KOPT-K1 (cell line): Measurements from ENCODE around the gene YES1.
"Not testable (repeated sequence)": the region's sequence is repeated elsewhere in the genome, so short reads cannot be mapped to it uniquely, and the experiment has no call there.

Experiments used
- H3K27ac ChIP-seq: fragments of 200-600 bp; sonication (generic); 2 replicates; pipeline ENCODE4 v1.5.1; 2016; ENCODE audit warnings: antibody characterized with exemption, mild to moderate bottlenecking, low read depth, low read length; ENCODE audit not compliant: poor library complexity, severe bottlenecking
- H3K36me3 ChIP-seq: fragments of 200-600 bp; sonication (generic); 2 replicates; pipeline ENCODE4 v1.5.1; 2017; ENCODE audit warnings: antibody characterized with exemption, mild to moderate bottlenecking, low read length, moderate library complexity; ENCODE audit not compliant: insufficient read depth
- H3K9me3 ChIP-seq: fragments of 200-600 bp; sonication (generic); 2 replicates; pipeline ENCODE4 v1.5.1; 2017; ENCODE audit warnings: antibody characterized with exemption, low read length, mild to moderate bottlenecking; ENCODE audit not compliant: insufficient read depth, poor library complexity, severe bottlenecking

Gene YES1

GRCh38 chr18:811182-811891, 705 bp downstream of the YES1 start:
- no peaks in the 10 kb centered on the region for H3K36me3 ChIP-seq
- H3K9me3 ChIP-seq = no peaks in the 10 kb centered on the region
- peak overlapping the region; percentile 96 for H3K27ac ChIP-seq

DNA sequence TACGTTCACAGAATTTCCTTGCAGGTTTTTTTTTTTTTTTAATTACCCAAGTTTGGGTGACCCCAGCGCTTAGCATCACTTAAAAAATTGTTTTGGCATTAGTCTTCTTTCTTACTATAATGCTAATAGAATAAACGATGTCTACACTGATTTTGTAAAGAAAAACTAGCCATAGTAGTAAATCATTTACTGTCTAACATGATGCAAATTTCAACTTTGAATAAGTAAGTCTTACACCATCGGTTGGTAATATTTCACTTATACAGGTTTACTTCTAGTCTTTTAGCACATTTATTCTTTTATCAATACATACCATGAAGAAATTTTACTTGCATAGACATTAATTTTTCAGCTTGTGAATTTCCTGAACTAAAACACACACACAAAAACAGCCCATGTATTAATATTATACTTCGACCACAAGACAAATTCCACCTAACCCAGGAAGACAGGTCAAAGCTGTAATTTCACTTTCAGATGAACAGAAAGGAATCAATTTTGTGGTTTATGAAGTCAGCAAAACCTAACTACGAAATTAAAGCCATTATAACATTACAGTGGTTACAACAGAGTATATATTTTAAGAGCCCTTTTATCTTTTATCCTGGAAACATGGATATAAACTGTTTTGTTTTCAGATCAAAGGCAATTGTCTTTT, 1.9 kb downstream of the YES1 start:
- Histone ChIP-seq H3K9me3 (no peaks in the 10 kb centered on the region), H3K36me3 (no peaks in the 10 kb centered on the region), H3K27ac (peak overlapping the region; percentile 96)

GRCh38 chr18:809228-809627, 2.8 kb downstream of the YES1 start:
- not testable (repeated sequence) for H3K36me3 ChIP-seq, H3K27ac ChIP-seq

DNA sequence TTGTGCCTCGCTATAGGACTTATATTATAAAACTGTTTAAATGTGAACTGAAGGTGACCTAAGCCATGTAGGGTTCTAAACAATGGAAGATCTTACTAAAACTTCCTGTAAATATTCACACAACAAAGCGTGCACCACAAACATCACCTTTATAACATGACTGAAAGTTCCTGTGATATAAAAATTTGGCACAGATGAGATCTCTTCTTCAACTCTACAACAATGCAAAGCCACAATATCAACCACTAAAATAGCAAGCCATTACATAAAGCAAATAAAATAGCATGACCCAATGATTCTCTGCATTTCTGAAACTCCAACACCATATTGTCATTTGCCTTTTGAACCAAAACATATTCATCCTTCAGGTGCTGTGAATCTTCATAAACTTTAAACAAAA, 3.5 kb downstream of the YES1 start:
- peak overlapping the region; percentile 57 for H3K27ac ChIP-seq
- H3K36me3 ChIP-seq = no peaks in the 10 kb centered on the region
- no peaks in the 10 kb centered on the region for H3K9me3 ChIP-seq

More at GRCh38 chr18:809228-809627, 2.8 kb downstream of the YES1 start:
- H3K9me3 ChIP-seq = not testable (repeated sequence)

GRCh38 chr18:808086-808485, 4.0 kb downstream of the YES1 start:
- Histone ChIP-seq H3K36me3 (no peaks in the 10 kb centered on the region), H3K27ac (peak overlapping the region; percentile 57), H3K9me3 (no peaks in the 10 kb centered on the region)

DNA sequence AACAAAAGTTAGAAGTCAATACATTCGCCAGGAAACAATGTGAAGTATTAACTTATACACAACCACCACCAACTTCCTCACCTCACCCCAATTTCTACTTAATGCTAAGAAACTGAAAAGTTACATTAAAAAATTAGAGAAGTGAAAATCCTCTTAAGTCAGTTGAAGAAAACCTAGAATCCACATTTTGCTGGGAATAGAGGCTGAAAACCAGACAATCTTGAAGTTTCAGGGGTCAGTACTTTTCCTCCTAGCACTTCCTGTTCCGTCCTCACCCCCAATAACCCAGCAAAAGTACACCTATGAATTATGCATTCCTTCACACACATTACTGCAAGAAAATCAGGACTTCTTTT, 6.3 kb downstream of the YES1 start:
- no peaks in the 10 kb centered on the region for H3K36me3 ChIP-seq
- no peaks in the 10 kb centered on the region for H3K9me3 ChIP-seq
- H3K27ac ChIP-seq = peak overlapping the region; percentile 68

GRCh38 chr18:805008-805754, 6.9 kb downstream of the YES1 start:
- Histone ChIP-seq H3K36me3 (no peaks in the 10 kb centered on the region), H3K9me3 (no peaks in the 10 kb centered on the region), H3K27ac (peak overlapping the region; percentile 68)

- H3K27ac ChIP-seq = no peak overlapping the region
- H3K9me3 ChIP-seq = no peaks in the 10 kb centered on the region
These were observed 10.9 kb downstream of the YES1 start for GRCh38 chr18:801137-801536.

GRCh38 chr18:799943-800342, 12.1 kb downstream of the YES1 start:
- Histone ChIP-seq H3K9me3 (no peaks in the 10 kb centered on the region), H3K27ac (no peak overlapping the region), H3K36me3 (no peaks in the 10 kb centered on the region)

More at GRCh38 chr18:801137-801536, 10.9 kb downstream of the YES1 start:
- no peaks in the 10 kb centered on the region for H3K36me3 ChIP-seq

GRCh38 chr18:795383-795782, 16.7 kb downstream of the YES1 start:
- not testable (repeated sequence) for H3K27ac ChIP-seq, H3K36me3 ChIP-seq, H3K9me3 ChIP-seq

GRCh38 chr18:789397-789796, 22.6 kb downstream of the YES1 start:
- H3K27ac ChIP-seq = no peak overlapping the region
- H3K36me3 ChIP-seq = no peaks in the 10 kb centered on the region
- H3K9me3 ChIP-seq = no peaks in the 10 kb centered on the region

GRCh38 chr18:785242-785641, 26.8 kb downstream of the YES1 start:
- no peaks in the 10 kb centered on the region for H3K9me3 ChIP-seq
- no peak overlapping the region for H3K27ac ChIP-seq
- no peaks in the 10 kb centered on the region for H3K36me3 ChIP-seq

DNA sequence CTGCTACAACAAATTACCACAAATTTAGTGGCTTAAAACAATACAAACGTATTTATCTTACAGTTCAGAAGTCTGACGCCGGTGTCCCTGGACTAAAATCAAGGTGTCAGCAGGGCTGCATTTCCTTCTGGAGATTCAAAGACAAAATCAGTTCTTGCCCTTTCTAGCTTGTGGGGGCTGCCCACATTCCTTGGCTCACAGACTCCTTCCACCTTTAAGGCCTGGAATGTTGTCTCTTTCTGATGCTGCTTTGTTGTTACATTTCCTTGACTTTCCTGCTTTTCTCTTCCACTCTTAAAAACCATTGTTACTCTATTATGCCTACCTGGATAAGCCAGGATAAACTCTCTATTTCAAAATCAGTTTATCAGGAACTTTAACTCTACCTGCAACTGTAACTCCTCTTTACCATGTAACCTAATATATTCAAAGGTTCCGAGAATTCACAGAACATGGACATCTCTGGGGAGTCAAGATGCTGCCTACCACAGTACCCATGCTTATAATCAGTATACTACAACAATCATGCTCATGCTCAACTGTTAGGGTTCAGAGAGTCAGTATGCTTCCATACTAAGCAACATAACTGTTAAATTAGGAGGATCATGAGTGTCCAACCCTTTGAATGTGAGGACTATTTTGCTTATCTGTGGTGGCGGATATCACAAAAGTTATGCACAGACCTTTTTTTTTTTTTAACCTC, 27.4 kb downstream of the YES1 start:
- H3K36me3 ChIP-seq = no peaks in the 10 kb centered on the region
- H3K9me3 ChIP-seq = no peaks in the 10 kb centered on the region
- H3K27ac ChIP-seq = no peak overlapping the region

DNA sequence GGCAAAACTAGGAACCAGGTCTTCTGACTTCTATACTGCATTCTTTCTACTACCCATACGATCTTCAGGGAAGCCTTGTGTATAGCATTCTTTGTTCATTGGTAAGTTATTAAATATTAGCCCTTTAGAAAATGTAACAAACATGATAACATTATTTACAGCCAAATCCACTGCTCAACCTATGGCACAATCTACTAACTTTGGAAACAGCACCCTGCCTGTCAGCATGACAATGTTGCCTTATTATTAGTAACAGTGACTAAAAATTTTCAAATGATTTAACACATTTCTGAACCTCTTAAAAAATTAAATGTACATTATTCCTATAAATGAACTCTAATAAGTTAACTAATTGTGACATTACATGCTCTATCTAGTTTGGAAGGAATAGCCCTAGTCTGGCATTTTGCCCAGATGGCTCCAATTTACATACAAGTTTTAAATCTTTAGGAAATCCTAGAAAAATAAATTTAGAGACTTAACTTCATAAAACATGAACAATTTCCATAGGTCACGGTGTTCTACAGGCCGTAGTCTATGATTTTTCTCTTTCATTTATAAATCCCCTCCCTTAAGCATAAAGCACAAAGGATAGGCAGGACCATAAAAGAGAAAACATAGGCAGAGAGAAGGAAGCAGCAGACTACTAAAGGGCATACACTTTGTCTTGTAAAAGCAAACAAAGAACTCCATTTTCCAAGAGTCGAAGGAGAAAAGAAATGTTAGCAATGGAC, 33.7 kb downstream of the YES1 start:
- H3K27ac ChIP-seq = no peak overlapping the region
- H3K9me3 ChIP-seq = no peaks in the 10 kb centered on the region
- H3K36me3 ChIP-seq = peaks cover 12% of the 10 kb centered on the region; the same call in 1 of the 2 replicates
